H1 (cell line): ENCODE data around the gene LIPE. TPM values are rescaled to one million over a fixed set of nuclear protein-coding genes. Genes with fewer than 3 reads are reported as not detected.

Experiments used
- CTCF ChIP-seq, 3 experiments: IDR thresholded peaks; 1 replicate in 2 of 3; 2 replicates in 1 of 3; pipeline versions ENCODE4 v1.5.1 to v1.6.1; 2011; ENCODE audit warnings: low read length in 3 of 3, mild to moderate bottlenecking in 3 of 3, inconsistent platforms in 2 of 3, low read depth in 1 of 3, moderate library complexity in 1 of 3; ENCODE audit not compliant: insufficient read depth in 1 of 3; ENCODE audit errors: control extremely low read depth in 1 of 3
- polyA plus RNA-seq, 7 experiments: library from polyadenylated mRNA; depleted of rRNA in 3 of 7; stranded (reverse) in 5 of 7; unstranded in 2 of 7; fragments of >200 nt in 5 of 7; fragments of 200-250 nt in 2 of 7; gene quantifications; 1 replicate in 5 of 7; 2 replicates in 1 of 7; 4 replicates in 1 of 7; pipeline versions ENCODE4 v1.2.1 to v1.2.3, GENCODE V29; 2011 to 2013; ENCODE audit warnings: missing spikeins in 2 of 7, mixed read lengths in 2 of 7
- small RNA-seq: library from polyadenylated mRNA; stranded (forward); fragments of <200 nt; extraction: miRNeasy Mini kit (QIAGEN cat#:217004); gene quantifications from one replicate; pipeline ENCODE3, GENCODE V24; 2013; ENCODE audit not compliant: insufficient read depth
- total RNA-seq: library from RNA; stranded (reverse); fragmentation: NEBNext Ultra II Directional; extraction: Animal tissue kit (Norgen Biotek cat#: 25700); gene quantifications from 2 replicates; pipeline ENCODE4 v1.2.1, GENCODE V29; 2021

Gene LIPE
- total and polyA plus RNA-seq, 2 of the 8 experiments (the other 6 are each of a cell fraction or from before 2014, with no cell fraction given) = 8.7 to 15.9 TPM

DNA sequence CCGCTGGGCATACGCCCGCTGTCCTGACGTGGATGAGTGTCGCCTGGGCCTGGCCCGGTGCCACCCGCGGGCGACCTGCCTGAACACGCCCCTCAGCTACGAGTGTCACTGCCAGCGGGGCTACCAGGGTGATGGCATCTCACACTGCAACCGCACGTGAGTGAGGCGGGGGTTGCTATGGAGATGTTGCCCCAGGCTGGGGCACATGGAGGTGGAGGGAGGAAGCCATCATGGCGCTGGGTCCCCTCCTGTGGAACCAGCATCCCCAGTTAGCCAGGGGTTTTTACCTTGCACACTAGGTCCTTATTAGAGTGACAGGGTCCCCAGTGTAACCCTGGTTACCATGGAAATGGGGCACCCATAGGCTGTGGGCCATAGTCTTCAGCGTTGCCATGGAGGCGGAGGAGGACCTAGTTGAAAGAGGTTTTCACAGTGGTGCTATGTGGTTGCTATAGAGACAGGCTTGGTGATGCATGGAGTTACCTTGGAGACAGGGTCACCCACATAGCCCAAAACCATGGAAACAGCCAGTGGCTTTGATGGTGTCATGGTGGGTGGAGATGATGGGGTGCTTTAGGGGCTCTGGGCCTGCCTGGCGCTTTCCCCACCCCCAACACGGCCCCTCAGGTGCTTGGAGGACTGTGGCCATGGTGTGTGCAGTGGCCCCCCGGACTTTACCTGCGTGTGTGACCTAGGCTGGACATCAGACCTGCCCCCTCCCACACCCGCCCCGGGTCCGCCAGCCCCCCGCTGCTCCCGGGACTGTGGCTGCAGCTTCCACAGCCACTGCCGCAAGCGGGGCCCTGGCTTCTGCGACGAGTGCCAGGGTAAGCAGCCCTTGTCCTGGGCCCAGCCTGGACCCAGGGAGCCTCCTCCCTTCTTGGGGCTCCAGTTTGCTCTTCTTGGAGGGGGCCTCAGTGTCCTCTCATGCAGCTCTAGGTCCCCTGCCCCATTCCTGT is 74.6 kb downstream of the LIPE start (continued):
- TF ChIP-seq CTCF (IDR thresholded peaks at IDR 0.05; ENCODE audit: control extremely low read depth in 1 of 3, insufficient read depth in 1 of 3, low read depth in 1 of 3, low read length in 3 of 3) = no peak

Small RNA genes lying within 50 kb of the gene (small RNA-seq; reads per million reads assigned to genes)
- gene RNU4-60P = not detected

Other genes starting within 250 kb of the LIPE start
- 32.6 and 37.8 TPM in 2 replicates for gene DEDD2, start 209.7 kb downstream of the LIPE start, total RNA-seq
- 65.0 and 74.3 TPM in 2 replicates for gene DEDD2, start 209.7 kb downstream of the LIPE start, polyA plus RNA-seq (2011; rRNA removed)
- 13.5 and 14.1 TPM in 2 replicates for gene ZNF526, start 207.1 kb downstream of the LIPE start, total RNA-seq
- gene ZNF526, start 207.1 kb downstream of the LIPE start, polyA plus RNA-seq (2011; rRNA removed) = 8.4 and 10.0 TPM in 2 replicates
- gene GSK3A, start 184.8 kb downstream of the LIPE start, total RNA-seq = 54.9 and 55.3 TPM in 2 replicates
- gene GSK3A, start 184.8 kb downstream of the LIPE start, polyA plus RNA-seq (2011; rRNA removed) = 84.0 and 89.0 TPM in 2 replicates
- gene ERF, start 172.3 kb downstream of the LIPE start, total RNA-seq = 62.7 and 73.9 TPM in 2 replicates
- 43.7 and 67.6 TPM in 2 replicates for gene ERF, start 172.3 kb downstream of the LIPE start, polyA plus RNA-seq (2011; rRNA removed)
- gene CIC, start 158.1 kb downstream of the LIPE start, total RNA-seq = 43.6 and 48.4 TPM in 2 replicates
- gene CIC, start 158.1 kb downstream of the LIPE start, polyA plus RNA-seq (2011; rRNA removed) = 13.2 and 23.1 TPM in 2 replicates
- gene PRR19, start 125.3 kb downstream of the LIPE start, total RNA-seq = 6.7 and 7.2 TPM in 2 replicates
- gene PRR19, start 125.3 kb downstream of the LIPE start, polyA plus RNA-seq (2011; rRNA removed) = 7.5 and 8.9 TPM in 2 replicates
- gene PAFAH1B3, start 124.8 kb downstream of the LIPE start, total RNA-seq = 124 and 132 TPM in 2 replicates
- 248 and 294 TPM in 2 replicates for gene PAFAH1B3, start 124.8 kb downstream of the LIPE start, polyA plus RNA-seq (2011; rRNA removed)
- 4.7 and 5.0 TPM in 2 replicates for gene TMEM145, start 114.1 kb downstream of the LIPE start, total RNA-seq
- gene TMEM145, start 114.1 kb downstream of the LIPE start, polyA plus RNA-seq (2011; rRNA removed) = 2.3 and 4.5 TPM in 2 replicates
- gene MEGF8, start 101.8 kb downstream of the LIPE start, total RNA-seq = 22.3 and 23.7 TPM in 2 replicates
- 13.0 and 22.9 TPM in 2 replicates for gene MEGF8, start 101.8 kb downstream of the LIPE start, polyA plus RNA-seq (2011; rRNA removed)
- gene CNFN, start 37.1 kb downstream of the LIPE start, total RNA-seq = 8.9 and 12.6 TPM in 2 replicates
- gene CNFN, start 37.1 kb downstream of the LIPE start, polyA plus RNA-seq (2011; rRNA removed) = 31.5 and 54.3 TPM in 2 replicates
- not detected in 2 replicates for gene CXCL17, start 15.6 kb upstream of the LIPE start, total RNA-seq
- gene CXCL17, start 15.6 kb upstream of the LIPE start, polyA plus RNA-seq (2011; rRNA removed) = 0.11 TPM in 1 of 2 replicates, not detected in the other
- gene CEACAM1, start 101.1 kb upstream of the LIPE start, total RNA-seq = 1.8 and 2.0 TPM in 2 replicates
- gene CEACAM1, start 101.1 kb upstream of the LIPE start, polyA plus RNA-seq (2011; rRNA removed) = 2.0 and 3.6 TPM in 2 replicates
- not detected in 2 replicates for gene CEACAM8, start 167.5 kb upstream of the LIPE start, total RNA-seq
- gene CEACAM8, start 167.5 kb upstream of the LIPE start, polyA plus RNA-seq (2011; rRNA removed) = not detected in 2 replicates